ENCODE results near the gene GRB10.

Gene GRB10

GRCh38 chr7:50655490-50655889 is 127.2 kb downstream of the GRB10 start:
- DNase-seq (ENCODE audit: low read depth in 3 of 3): no peak

- no peak for DNase-seq (ENCODE audit: low read depth in 3 of 3)
Observed at GRCh38 chr7:50655020-50655419, 127.7 kb downstream of the GRB10 start.

- no peak for DNase-seq (ENCODE audit: low read depth in 3 of 3)
Observed at GRCh38 chr7:50653981-50654425, 128.7 kb downstream of the GRB10 start.

- DNase-seq (ENCODE audit: low read depth in 3 of 3): no peak
Observed at GRCh38 chr7:50653126-50653864, 129.4 kb downstream of the GRB10 start.

- DNase-seq (ENCODE audit: low read depth in 3 of 3): no peak
Observed at GRCh38 chr7:50652400-50653125, 130.1 kb downstream of the GRB10 start.

GRCh38 chr7:50651271-50651989 is 131.3 kb downstream of the GRB10 start:
- no peak for DNase-seq (ENCODE audit: low read depth in 3 of 3)

GRCh38 chr7:50650057-50650664 is 132.5 kb downstream of the GRB10 start:
- DNase-seq (ENCODE audit: low read depth in 3 of 3): no peak

- DNase-seq (ENCODE audit: low read depth in 3 of 3): no peak
Observed at GRCh38 chr7:50649259-50649885, 133.3 kb downstream of the GRB10 start.

GRCh38 chr7:50648570-50649169 is 134.0 kb downstream of the GRB10 start:
- no peak for DNase-seq (ENCODE audit: low read depth in 3 of 3)

- no peak for DNase-seq (ENCODE audit: low read depth in 3 of 3)
Observed at GRCh38 chr7:50648076-50648475, 134.6 kb downstream of the GRB10 start.

- no peak for DNase-seq (ENCODE audit: low read depth in 3 of 3)
Observed at GRCh38 chr7:50647286-50647980, 135.3 kb downstream of the GRB10 start.

GRCh38 chr7:50646069-50646468 is 136.6 kb downstream of the GRB10 start:
- DNase-seq (ENCODE audit: low read depth in 3 of 3): no peak

- no peak for DNase-seq (ENCODE audit: low read depth in 3 of 3)
Observed at GRCh38 chr7:50645186-50645585, 137.5 kb downstream of the GRB10 start.

- DNase-seq (ENCODE audit: low read depth in 3 of 3): no peak
Observed at GRCh38 chr7:50644586-50644985, 138.1 kb downstream of the GRB10 start.

- no peak for DNase-seq (ENCODE audit: low read depth in 3 of 3)
Observed at GRCh38 chr7:50644114-50644513, 138.6 kb downstream of the GRB10 start.

GRCh38 chr7:50641442-50642405 is 141.0 kb downstream of the GRB10 start:
- DNase-seq (ENCODE audit: low read depth in 3 of 3): no peak

GRCh38 chr7:50640779-50641178 is 141.9 kb downstream of the GRB10 start:
- no peak for DNase-seq (ENCODE audit: low read depth in 3 of 3)

- no peak for DNase-seq (ENCODE audit: low read depth in 3 of 3)
Observed at GRCh38 chr7:50640256-50640655, 142.4 kb downstream of the GRB10 start.

Measured in stimulated activated CD4-positive, alpha-beta T cell treated with anti-CD3 and anti-CD28 coated beads, TNF-alpha, amount 100 ng/mL, for 4 hours (primary cell).